NOMO-1 (cell line): Measurements from ENCODE around the gene CCT5.
A peak's percentile ranks its signal among the peaks of the same experiment; 100 is the strongest.
"Not testable (repeated sequence)": the region's sequence is repeated elsewhere in the genome, so short reads cannot be mapped to it uniquely, and the experiment has no call there.

Experiments
- DNase-seq, 2 experiments: peaks; one replicate each; lab custom pipeline; 2025; ENCODE audit not compliant: unreplicated experiment in 2 of 2; lab: John Stamatoyannopoulos, UW

The CCT5 gene

DNA sequence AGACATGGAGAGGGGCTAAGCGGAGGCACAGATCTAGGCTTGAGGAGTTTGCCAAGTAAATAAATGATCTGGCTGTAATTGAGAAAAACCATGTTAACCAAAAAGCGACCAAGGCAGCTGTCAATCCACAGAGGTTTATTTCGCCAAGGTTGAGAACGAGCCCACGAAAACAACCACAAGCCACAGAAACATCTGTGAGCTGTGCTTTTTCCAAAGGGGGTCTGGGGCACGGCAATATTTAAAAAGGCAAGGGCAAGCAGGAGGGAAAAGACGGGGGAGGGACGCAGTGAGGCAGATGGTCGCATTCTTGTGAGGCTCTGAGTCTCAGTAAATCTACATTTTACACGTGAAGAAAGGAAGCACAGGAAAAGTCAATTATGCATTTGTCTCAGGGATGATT is 25.4 kb downstream of the CCT5 start:
- no peak for DNase-seq

DNA sequence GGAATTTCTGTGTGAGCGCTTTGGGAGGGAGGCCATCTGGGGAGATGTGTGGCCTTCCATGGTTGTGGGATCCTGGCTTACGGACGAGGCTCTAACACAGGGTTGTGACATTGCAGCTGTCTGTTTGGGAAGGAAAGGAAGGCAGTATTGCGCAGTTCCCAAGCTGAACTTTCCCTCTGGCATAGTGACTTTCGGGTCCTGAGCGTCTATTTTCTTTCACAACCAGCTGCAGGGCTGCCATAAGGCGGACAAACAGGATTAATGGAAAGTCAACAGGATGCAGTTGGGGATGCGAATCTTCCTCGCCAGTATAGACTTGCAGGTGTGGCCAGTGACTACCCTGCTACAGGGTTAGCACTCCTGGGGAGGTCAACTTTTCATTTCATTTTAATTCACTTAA is 25.9 kb downstream of the CCT5 start:
- no peak for DNase-seq

DNA sequence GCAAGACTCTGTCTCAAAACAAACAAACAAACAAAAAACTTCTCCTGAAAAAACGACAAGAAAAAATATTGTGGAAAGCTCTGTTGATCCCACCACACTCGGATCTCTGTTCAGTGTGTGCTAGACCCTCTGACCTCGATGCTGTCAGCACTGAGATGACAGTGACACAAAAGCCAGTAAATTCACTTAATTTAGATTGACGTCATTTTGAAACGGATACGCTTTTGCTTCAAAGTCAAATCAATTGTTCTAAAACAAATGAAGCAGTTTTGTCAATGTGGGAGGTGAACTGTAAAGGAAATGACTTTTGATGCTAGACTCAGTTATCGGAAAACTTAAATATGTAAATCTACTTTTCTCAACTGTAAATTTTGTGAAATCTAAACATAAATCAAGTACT is 26.6 kb downstream of the CCT5 start:
- no peak for DNase-seq

DNA sequence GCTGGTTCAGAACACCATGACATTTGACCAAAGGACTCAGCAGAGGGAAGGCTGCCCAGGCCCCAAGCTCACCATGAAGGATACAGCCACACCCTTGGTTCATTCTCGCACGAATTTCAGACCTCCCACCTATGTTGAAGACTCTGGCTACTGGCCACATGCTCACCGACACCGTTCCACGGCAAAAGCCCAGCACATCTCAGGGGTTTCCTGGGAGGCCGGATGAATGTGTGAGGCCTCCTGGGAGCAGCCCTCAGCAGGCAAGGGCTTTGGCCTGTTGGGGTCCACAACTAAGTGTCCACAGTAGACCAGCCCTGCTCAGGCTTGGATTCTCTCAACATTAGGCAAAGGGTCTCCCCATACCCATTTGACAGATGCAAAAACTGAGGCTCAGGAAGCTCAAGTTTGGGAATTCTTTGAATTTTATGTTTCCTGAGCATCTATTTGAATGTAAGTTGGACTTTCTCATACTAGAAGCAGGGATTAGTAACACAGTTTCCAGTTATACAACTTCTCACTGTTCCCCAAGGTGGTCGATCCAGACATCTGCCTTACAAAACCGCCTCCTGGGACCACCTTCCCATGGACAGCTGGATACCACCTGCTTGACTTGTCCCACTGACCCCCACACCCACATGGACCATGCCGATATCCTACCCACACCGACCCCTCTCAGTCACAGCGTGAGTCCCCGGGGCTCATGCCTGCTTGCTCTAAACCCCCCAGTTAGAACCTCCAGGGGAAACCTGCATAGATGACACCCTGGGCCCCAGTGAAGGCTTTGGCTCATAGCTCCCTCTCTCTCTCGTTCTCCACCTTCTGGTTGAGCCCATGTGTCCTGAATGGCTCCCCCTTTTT is 27.9 kb downstream of the CCT5 start:
- no peak for DNase-seq

DNA sequence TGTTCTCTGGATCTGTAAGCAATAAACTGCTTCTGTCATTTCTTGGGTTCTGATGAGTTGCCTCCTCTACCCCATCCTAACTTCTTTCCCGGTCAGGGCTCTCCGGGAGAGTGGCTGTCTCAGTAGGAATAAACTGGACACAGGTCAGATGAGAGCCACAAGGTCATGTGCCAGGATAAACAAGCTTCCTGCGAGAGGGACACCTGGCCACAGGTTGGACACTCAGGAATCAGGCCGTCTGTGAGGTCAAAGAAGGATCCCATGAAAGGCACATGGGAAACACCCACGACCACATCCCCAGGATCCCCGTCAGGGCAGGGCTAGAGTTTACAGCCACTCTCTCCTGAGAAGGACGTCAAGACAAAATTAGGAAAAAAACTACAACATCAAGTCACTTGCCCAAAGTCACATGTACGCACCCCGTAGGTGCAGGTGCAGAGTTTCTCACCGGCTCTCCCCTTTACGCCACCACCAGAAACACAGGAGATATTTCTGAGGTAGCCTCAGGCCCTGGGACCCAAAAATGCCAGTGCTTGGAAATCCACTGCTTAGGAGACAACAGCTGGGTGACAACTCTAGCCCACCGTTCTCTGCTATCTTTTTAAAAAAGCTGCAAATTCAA is 28.7 kb downstream of the CCT5 start:
- DNase-seq: no peak

DNA sequence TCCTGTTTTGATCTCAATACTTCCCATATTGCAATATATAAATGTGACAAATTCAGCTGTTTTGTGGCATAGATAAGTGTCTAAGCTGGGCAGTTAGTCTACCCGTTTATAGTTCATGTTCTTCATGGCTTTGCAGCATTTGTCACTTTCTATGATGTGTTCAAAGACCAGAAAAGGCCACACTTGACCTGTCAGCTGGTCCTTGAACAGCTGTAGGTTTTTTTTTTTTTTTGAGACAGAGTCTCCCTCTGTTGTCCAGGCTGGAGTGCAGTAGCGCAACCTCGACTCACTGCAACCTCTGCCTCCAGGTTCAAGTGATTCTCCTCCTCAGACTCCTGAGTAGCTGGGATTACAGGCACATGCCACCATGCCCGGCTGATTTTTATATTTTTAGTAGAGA is 29.2 kb downstream of the CCT5 start:
- DNase-seq: no peak

DNA sequence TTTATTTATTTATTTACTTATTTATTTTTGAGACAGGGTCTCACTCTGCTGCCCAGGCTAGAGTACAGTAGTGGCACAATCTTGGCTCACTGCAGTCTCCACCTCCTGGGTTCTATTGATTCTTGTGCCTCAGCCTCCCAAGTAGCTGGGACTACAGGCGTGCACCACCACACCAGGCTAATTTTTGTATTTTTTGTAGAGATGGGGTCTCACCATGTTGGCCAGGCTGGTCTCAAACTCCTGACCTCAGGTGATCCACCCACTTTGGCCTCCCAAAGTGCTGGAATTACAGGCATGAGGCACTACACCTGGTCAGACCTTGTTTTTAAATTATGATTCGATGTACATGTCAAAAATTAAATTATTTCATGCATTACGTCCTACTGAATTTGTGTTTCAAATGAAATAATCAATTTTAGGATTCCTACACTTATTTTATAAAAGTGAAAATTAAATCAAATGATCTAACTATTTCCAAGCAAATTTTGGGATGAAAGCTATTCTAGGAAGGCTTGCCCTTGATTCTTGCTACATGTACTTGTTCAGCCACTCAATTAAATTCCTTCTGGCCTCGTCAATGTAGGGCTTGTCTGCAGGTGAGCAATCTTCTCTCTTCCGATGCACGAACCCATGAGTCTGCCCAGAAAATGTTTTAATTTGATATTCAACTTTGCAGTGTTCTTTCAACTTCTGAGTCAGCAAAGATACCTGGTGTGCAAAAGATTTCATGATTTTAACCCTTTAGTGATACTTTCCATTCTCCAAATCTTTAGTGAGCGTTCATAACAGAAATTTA is 30.0 kb downstream of the CCT5 start:
- no peak for DNase-seq

DNA sequence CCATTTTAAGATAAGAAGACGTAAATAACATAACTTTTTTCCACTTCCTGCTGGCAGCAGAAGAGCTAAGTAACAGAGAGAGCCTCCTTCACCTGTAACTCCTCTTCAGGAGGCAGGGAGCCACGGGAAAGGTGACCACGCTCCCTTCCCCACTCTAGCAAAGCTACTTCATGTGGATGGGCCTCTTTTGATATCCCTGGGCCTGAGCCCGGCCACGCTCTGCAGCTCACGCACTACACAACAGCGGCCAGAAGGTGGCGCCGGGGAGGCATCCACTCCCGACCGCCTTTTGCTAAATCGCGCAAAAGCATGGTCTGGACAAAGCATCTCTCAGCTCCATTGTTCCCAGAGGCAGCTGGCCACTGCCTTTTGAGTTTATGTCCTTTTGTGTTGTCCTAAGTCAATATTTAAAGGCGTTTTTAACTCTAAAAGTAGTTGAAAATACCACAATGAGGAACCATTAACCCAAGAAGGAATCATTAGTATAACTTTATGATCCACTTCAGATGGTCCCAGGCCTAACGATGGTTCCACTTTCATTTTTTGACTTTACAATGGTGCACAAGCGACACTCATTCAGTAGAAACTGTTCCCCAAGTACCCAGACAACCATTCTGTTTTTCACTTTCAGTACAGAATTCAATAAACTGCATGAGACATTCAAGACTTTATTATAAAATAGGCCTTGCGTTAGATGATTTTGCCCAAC is 34.0 kb downstream of the CCT5 start:
- DNase-seq: peak; percentile 88 to 92

DNA sequence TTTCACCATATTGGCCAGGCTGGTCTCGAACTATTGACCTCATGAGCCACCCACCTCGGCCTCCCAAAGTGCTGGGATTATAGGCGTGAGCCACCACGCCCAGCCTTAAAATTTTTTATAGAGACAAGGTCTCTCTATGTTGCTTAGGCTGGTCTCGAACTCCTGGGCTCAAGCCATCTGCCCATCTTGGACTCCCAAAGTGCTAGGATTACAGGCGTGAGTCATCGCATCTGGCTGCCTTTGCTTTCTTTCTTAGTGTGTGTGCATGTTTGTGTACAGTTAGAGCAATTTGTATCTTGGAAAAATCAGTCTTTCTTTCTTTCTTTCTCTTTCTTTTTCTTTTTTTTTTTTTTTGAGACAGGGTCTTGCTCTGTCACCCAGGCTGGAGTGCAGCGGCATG is 35.3 kb downstream of the CCT5 start:
- DNase-seq: not testable (repeated sequence)

DNA sequence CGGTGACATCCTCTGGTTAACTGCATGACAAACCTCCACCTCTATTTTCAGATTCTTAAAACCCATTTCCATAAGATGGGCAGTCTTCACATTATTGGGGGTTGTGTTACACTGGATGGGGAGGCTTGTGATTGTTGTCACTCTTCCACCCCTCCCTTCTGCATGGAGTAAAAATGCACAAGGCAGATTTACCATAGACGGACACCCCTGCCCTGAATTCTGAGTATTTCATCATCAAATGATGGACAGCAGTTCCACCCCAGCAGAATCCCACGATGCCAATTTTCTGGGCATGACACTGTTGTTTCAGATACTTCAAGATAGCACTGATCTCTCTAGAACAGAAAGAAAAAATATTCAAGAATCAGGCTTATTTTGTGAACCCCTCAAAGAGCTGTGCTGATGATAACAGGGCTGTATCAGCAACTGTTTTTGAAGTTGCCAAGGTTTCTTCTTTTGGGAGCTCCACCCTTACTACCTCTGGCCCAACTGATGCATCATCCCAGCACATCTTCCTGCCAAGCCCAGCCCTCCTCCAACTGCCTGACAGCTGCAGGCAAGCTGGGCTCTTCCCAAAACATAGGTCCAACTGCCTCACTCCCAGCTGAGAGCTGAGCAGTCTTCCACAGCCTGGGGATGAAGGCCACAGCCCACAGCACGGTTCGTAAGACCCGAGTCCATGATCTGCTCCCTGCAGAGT is 36.2 kb downstream of the CCT5 start:
- DNase-seq: no peak

DNA sequence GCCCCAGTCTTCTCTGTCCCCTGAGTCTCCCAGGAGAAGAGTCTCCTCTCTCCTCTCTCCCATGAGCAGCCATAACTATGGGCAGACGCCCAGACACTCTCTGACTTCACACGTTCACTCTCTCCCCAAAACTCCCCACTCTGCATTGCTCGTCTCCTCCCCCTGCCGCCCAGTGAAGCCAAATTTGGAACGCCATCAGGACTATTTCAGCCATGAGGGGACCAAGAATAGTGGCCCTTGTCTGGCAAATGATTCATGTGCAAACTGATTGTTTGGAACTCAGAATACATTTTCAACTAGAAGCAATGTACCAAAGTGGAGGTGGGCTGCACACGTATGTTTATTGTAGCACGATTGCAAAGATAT is 36.8 kb downstream of the CCT5 start:
- no peak for DNase-seq

DNA sequence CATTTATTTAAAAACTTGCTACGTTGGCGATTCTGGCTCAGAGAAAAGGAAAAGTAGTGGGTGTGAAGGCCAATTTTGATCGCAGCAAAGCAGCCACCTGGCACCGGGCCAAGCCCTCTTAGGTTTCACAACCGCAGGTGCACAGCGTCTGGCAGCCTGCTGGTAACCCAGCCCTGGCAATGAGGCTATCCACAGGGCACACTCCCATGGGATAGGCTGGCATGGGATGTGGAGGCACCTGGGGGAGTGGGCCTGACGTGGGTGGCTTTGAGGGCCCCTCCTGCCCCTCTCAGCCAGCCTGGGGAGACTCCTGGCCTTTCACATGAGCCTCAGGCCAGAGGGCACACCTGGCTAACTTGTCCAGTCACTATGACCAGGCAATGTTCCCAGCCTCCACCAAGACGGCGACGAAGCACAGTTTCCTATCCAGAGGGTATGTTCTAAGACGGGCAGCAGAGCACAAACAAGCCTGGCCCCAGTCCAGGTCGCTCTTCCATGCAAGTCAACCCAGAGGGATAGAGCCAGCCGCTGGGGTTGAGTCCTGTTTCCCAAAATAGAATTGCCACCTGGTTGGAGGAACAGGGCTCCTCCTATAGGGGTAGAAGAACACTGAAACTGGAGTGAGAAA is 38.6 kb downstream of the CCT5 start:
- DNase-seq: no peak

DNA sequence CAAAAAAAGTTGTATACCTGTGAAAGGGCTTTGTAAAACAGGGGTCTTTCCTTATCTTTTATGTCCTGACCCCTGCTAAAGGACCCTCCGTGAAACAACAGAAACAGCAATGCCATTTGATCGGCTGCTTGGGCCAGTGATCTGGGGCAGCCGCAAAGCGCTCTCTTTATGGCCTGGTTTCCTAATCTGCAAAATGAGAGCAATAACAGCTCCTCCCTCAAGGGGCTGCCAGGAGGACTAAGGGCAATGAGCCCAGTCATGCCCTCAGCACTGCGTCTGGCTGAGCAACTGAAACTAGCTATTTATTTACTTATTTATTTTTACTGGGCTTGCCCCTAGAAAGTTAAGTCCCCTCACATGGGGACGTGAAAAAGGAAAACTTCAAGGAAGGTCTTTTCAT is 39.3 kb downstream of the CCT5 start:
- DNase-seq: peak in 1 of 2 experiments; percentile 29

DNA sequence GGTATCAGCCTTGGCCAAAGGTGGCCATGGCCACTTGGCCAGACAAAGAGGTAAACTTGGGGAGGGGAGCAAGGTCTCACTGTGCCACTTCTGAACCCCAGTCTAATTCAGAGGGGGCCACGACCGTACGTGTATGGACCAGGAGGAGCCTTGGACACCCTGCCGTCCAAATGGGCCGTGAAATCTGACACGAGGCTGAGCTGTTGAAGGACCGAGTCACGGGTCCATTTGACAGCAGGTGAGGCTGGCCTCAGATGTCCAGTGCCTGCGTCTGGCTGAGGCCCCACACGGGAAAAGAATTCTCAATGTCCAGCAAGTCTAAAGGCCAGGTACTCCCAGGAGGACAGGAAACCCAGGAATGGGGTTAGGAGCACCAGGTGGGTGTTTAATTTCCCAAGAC is 39.9 kb downstream of the CCT5 start:
- DNase-seq: no peak

DNA sequence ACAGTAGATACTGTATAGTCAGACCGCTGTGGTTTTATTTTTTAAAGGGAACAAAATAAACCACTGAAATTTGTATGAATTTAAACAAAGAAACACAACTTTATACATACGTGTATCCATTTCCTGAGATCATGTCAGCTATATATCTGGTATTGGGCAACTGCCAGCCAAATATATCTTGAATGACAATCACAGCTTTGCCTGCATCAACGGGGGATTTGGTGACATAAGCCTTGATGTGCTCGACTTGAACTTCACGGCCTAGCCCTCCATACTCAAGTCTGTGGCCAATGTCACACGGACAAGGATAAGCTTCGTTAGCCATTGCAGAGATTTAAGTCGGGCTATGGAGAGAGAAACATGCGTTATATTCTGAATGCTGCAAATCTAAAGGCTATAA is 40.4 kb downstream of the CCT5 start:
- DNase-seq: no peak

DNA sequence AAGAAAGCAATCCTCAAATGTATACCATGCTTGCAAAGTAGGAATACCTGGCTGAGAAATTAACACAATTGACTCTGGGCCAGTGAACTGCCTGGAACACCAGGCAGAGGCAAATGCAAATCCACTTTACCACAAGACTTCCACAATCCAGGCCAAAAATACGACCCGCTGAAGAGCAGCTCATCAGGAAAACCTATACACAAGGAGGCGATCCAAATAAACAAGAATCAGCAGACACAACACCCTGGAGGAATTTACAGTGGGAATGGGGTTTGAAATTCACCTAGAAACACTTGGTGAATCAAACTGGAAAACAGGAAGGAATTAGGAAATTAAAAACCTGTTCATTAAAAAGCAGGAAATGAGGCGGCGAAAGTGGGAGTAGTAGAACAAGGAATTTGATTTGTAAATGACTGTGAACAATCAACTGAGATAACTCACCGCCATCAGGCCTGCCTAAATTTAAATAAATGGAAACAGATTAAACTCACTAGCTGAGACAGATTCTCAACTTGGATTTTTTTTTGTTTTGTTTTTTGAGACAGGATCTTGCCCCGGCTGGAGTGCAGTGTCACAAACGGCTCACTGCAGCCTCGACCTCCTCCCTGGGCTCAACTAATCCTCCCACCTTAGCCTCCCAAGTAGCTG is 41.7 kb downstream of the CCT5 start:
- no peak for DNase-seq

DNA sequence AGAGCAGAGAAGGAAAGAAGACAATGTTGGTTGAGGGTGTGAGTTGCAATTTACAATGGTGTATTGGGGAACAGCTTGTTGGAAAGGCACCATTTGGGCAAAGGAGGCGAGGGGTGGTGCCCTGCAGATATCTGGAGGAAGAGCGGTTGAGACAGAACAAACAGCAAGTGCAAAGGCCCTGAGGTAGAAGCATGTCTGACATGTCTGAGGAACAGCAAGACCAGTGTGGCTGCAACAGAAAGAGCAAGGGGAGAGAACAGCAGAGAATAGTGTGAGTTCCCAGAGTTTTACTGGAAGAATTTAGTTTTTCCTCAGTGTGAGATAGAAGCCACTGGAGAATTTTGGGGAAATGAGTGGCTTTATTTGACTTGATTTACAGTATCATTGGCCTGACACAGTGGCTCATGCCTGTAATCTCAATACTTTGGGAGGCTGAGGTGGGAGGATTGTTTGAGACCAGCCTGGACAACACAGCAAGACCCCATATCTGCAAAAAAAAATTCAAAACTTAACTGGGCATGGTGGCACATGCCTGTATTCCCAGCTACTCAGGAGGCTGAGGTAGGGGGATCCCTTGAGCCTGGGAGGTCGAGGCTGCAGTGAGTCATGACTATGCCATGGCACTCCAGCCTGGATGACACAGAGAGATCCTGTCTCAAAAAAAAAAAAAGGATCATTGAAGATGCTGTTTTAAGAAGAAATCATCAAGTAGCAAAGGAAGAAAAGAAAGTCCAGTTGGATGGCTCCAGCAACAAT is 44.0 kb downstream of the CCT5 start:
- no peak for DNase-seq

DNA sequence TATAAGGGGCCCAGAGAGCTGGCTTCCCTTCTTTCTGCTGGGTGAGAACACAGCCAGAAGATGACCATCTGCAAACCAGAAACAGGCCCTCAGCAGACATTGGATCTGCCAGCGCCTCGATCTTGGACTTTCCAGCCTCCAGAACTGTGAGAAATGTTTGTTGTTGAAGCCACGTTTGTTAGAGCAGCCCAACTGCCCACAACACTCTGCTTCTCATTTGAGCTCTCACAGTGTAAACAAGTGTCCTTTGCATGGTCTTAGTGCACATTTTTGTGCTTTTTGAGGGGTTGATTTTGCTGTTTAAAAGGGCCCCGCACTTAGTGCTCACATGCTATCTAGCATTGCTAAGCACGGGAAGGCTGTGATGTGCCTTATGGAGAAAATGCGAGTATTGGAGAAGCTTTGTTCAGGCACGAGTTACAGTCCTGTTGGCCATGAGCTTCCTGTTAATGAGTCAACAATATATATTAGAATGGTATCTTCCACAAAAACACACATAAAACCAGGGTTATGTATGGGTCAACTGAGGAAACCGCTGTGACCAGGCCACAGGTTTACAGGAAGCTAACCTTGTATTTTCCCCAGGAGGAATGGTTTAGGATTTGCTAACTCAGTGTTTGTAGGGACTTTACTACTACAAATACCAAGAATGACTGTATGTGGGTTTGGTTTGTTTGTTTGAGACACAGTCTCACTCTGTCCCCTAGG is 45.7 kb downstream of the CCT5 start:
- DNase-seq: no peak
